ENCODE data around the gene EPHA2.

EPHA2 gene

DNA sequence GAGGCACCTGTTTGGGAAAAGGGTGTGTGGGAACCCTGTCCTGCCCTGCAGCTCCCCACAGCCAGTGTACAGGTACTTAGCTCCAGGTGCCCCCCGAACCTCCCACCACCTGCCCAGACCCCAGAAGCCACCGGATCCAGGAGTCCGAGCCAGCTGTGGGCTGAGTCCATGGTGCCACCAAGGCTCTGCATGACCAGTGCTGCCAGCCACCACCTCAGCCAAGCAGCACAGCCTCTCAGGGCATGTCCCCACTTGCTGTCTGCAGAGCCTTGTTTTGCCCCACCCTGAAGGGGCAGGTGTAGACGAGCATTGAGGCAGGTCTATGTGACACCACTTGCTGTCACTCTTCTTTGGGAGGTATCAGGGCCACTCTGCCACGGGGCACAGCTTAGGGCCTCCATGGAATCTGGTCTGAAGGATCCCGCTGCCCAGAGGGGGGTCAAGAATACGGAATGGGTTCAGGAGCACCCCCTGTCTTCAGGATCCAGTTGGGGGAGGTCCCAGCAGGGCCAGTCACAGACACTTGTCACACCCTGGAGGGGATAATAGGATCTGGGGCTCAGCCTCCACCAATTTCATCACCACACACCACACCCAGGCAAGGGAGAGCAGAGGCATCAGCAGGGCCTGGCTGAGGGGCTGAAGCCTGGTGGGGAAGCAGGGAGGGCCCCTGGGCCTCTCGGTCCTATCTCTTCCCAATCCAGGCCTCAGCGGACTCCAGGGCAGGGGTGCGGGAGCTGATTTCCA, 28.9 kb upstream of the EPHA2 start:
- no peaks in the 10 kb centered on the region for H3K9me3 ChIP-seq (ENCODE audit: control insufficient read depth, low read length)
- no peak overlapping the region for H3K27ac ChIP-seq (ENCODE audit: insufficient read depth, low read length, poor library complexity, severe bottlenecking)
- H3K36me3 ChIP-seq (ENCODE audit: control insufficient read depth, insufficient read depth, low read length) = no peaks in the 10 kb centered on the region
- peaks cover 5% of the 10 kb centered on the region for H3K4me1 ChIP-seq (ENCODE audit: control insufficient read depth, insufficient read depth, low read length, poor library complexity, severe bottlenecking)
- no peak for DNase-seq
- H3K4me3 ChIP-seq (ENCODE audit: insufficient read depth, low read depth, low read length, poor library complexity, severe bottlenecking) = no peak overlapping the region
- no peaks in the 10 kb centered on the region for H3K27me3 ChIP-seq (replicated peaks; ENCODE audit: control insufficient read depth, insufficient read depth, low read length, poor library complexity, severe bottlenecking)

DNA sequence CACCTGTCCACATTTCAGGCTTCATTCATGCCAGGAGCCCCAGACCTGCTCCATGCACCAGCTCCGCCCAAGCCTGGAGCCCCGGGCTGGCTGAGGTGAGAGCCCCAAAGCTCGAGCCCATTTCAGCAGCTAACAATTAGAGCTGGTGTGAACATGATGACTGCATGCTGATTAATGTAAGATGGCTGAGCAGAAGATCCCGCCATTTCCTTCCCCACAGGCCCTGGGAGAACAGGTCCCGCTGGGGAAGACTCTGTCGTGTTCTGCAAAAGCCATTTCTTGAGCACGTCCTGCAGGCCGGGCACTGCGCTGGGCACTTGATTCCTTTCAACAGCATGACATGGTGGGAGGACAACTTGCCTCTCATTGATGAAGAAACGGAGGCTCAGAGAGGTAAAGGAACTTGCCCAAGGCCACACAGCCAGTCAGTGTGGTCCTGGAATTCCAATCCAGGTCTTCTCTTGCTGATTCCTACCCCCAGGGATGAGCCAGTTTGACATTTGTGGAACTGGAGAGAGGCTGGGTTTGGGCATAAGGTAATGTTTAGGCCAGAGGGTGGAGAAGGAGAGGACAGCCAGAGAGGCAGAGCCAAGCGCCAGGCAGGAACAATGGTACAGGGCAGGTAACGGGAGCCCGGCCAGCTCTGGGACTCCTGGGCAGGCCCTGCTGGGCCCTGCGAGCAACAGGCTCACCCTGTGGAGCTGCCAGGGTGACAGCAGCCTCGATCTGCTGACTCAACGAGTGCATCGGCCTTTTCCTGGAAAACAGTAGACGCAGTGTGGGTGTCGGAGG, 28.1 kb upstream of the EPHA2 start:
- no peak overlapping the region for H3K4me3 ChIP-seq (ENCODE audit: insufficient read depth, low read depth, low read length, poor library complexity, severe bottlenecking)
- no peaks in the 10 kb centered on the region for H3K27me3 ChIP-seq (replicated peaks; ENCODE audit: control insufficient read depth, insufficient read depth, low read length, poor library complexity, severe bottlenecking)
- peaks cover 5% of the 10 kb centered on the region for H3K4me1 ChIP-seq (ENCODE audit: control insufficient read depth, insufficient read depth, low read length, poor library complexity, severe bottlenecking)
- DNase-seq = no peak
- no peaks in the 10 kb centered on the region for H3K36me3 ChIP-seq (ENCODE audit: control insufficient read depth, insufficient read depth, low read length)
- no peaks in the 10 kb centered on the region for H3K9me3 ChIP-seq (ENCODE audit: control insufficient read depth, low read length)
- H3K27ac ChIP-seq (ENCODE audit: insufficient read depth, low read length, poor library complexity, severe bottlenecking) = no peak overlapping the region

DNA sequence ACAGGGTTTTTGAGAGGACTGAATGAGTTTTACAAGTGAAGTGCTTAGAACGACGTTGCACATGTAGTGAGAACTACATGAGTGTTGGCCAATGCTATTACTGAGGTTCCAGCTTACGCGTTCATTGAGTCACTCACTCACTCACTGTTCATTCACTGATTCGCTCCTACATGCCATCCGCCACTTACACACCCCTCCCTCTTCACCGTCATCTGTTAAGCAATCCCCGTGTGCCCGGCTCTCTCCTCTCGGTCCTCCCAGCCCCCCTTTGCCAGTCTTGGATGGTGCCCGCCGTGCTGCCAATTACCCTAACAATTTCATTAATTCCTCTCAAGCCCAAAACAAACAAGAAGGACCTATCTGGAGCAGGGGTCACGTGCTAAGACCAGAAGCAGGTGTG, 27.3 kb upstream of the EPHA2 start:
- H3K4me3 ChIP-seq (ENCODE audit: insufficient read depth, low read depth, low read length, poor library complexity, severe bottlenecking) = no peak overlapping the region
- no peaks in the 10 kb centered on the region for H3K27me3 ChIP-seq (replicated peaks; ENCODE audit: control insufficient read depth, insufficient read depth, low read length, poor library complexity, severe bottlenecking)
- no peak overlapping the region for H3K27ac ChIP-seq (ENCODE audit: insufficient read depth, low read length, poor library complexity, severe bottlenecking)
- peaks cover 5% of the 10 kb centered on the region for H3K4me1 ChIP-seq (ENCODE audit: control insufficient read depth, insufficient read depth, low read length, poor library complexity, severe bottlenecking)
- no peaks in the 10 kb centered on the region for H3K36me3 ChIP-seq (ENCODE audit: control insufficient read depth, insufficient read depth, low read length)
- DNase-seq = no peak
- H3K9me3 ChIP-seq (ENCODE audit: control insufficient read depth, low read length) = no peaks in the 10 kb centered on the region

DNA sequence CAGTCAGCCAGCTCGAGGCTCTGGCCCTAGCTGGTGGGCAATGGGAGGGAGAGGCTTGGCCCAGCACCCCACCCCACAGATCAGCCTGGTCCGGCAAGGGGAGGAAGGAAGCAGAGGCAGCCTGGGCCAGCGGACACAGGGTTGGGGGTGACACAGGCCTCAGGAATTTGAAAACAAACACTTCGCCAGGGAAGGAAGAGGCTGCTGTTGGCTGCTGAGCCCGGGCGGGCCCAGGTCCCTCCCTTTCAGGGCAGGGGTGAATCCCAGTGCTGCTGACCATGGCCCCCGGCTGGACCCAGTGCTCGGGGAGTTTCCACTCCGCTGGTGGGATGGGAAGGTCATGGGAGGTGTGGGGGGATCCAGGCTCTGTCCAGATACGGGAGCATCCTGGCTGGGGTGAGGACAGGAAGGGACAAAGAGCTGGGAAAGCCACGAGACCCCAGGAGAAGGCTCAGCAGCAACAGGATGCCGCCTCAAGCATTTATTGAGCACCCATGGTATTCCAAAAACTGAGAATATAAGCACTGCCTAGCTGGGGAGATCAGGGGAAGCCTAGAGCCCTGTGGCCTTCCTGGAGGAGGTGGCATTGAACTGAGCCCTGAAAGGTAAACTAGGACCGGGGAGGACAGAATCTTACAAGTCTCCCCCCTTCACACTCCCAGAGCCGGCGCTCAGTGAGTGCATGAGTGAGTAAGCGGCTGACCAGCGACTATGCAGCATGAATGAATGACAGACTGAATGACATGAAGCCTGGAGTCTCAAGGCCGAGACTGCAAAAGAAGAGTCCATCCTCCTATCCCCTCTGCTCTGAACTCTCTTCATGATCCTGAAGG, 26.2 kb upstream of the EPHA2 start:
- H3K4me1 ChIP-seq (ENCODE audit: control insufficient read depth, insufficient read depth, low read length, poor library complexity, severe bottlenecking) = no peaks in the 10 kb centered on the region
- H3K4me3 ChIP-seq (ENCODE audit: insufficient read depth, low read depth, low read length, poor library complexity, severe bottlenecking) = no peak overlapping the region
- H3K9me3 ChIP-seq (ENCODE audit: control insufficient read depth, low read length) = no peaks in the 10 kb centered on the region
- DNase-seq = no peak
- no peak overlapping the region for H3K27ac ChIP-seq (ENCODE audit: insufficient read depth, low read length, poor library complexity, severe bottlenecking)
- no peaks in the 10 kb centered on the region for H3K36me3 ChIP-seq (ENCODE audit: control insufficient read depth, insufficient read depth, low read length)
- no peaks in the 10 kb centered on the region for H3K27me3 ChIP-seq (replicated peaks; ENCODE audit: control insufficient read depth, insufficient read depth, low read length, poor library complexity, severe bottlenecking)

DNA sequence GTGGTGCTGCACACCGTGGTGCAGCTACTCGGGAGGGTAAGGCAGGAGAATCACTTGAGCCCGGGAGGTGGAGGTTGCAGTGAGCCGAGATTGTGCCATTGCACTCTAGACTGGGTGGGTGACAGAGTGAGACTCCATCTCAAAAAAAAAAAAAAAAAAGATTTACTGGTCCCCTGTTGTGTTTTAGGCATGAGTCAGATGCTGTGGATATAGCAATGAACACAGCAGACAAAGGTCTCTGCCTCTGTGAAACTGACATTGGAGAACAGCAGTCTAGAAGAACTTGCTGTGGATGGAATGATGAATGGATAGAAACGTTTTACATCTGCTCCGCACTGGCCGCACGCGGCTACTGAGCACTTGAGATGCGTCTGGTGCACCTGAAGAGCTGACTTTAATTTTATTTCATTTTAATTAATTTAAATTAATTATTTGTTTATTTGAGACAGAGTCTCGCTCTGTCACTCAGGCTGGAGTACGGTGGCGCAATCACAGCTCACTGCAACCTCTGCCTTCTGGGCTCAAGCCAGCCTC, 24.5 kb upstream of the EPHA2 start:
- Histone ChIP-seq H3K9me3 (ENCODE audit: control insufficient read depth, low read length) (no peaks in the 10 kb centered on the region), H3K4me3 (ENCODE audit: insufficient read depth, low read depth, low read length, poor library complexity, severe bottlenecking) (no peak overlapping the region), H3K27me3 (replicated peaks; ENCODE audit: control insufficient read depth, insufficient read depth, low read length, poor library complexity, severe bottlenecking) (no peaks in the 10 kb centered on the region), H3K27ac (ENCODE audit: insufficient read depth, low read length, poor library complexity, severe bottlenecking) (no peak overlapping the region), H3K4me1 (ENCODE audit: control insufficient read depth, insufficient read depth, low read length, poor library complexity, severe bottlenecking) (no peaks in the 10 kb centered on the region), H3K36me3 (ENCODE audit: control insufficient read depth, insufficient read depth, low read length) (no peaks in the 10 kb centered on the region)
- no peak for DNase-seq

DNA sequence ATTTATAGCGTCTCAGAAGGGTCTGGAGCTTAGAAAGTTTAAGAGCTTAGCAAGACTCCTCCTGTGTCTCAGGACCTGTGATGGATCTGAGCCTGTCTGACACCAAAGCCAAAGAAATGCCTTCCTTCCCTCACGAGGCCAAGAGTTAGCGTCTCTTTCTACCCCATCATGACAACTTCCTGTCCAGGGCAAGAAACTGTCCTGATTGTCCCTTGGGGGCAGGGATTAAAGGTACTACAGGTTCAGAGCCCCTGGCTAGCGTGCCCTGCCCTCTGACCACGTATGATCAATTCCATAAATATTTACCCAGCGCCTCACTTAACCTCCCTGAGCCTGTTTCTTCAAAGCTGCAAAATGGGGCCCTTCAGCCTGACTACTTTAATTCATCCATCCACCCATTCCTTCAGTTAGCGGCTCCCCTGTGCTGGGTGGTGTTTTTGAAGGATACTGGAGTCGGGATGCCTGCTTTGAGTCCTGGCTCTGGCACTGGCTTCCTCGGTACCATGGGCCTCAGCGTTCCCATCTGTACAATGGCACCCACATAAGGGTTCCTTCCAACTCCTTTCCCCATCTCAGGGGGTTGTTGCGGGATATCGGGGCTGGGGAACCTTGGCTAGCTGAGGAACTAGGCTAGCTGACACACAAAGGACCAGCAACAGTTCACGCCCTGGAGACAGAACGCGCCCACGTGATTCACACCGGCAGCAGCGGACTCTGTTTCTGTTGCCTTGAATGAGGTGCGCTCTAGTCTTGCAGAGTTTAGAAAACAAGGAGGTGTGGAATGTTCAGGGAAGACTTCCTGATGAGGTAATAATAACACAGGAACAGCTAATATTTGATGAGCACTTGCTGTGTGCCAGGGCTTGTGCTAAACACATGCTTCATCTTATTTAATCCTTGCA, 23.0 kb upstream of the EPHA2 start:
- H3K27ac ChIP-seq (ENCODE audit: insufficient read depth, low read length, poor library complexity, severe bottlenecking) = no peak overlapping the region
- no peak overlapping the region for H3K4me3 ChIP-seq (ENCODE audit: insufficient read depth, low read depth, low read length, poor library complexity, severe bottlenecking)
- H3K9me3 ChIP-seq (ENCODE audit: control insufficient read depth, low read length) = no peaks in the 10 kb centered on the region
- H3K36me3 ChIP-seq (ENCODE audit: control insufficient read depth, insufficient read depth, low read length) = no peaks in the 10 kb centered on the region
- H3K27me3 ChIP-seq (replicated peaks; ENCODE audit: control insufficient read depth, insufficient read depth, low read length, poor library complexity, severe bottlenecking) = no peaks in the 10 kb centered on the region
- no peak for DNase-seq
- H3K4me1 ChIP-seq (ENCODE audit: control insufficient read depth, insufficient read depth, low read length, poor library complexity, severe bottlenecking) = no peaks in the 10 kb centered on the region

DNA sequence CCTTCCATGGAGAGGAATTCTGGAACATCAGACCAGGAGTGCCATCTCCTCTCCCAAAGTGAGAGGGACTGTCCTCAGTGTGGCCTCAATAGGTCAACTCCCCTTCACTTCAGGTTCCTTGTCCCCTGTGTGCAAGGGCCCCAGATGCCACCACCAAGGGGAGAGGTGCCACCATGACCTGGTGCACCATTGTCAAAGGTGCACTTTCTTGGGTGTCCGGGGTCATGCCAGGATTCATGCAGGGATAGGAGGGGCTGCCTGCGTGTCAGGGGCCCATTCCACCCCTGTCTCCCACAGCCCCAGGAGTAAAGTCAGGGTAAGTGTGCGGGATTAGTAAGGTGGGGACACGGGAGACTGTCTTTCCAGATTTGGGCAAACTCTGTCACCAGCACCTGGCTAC, 21.4 kb upstream of the EPHA2 start:
- Histone ChIP-seq H3K4me1 (ENCODE audit: control insufficient read depth, insufficient read depth, low read length, poor library complexity, severe bottlenecking) (no peaks in the 10 kb centered on the region), H3K36me3 (ENCODE audit: control insufficient read depth, insufficient read depth, low read length) (no peaks in the 10 kb centered on the region), H3K27ac (ENCODE audit: insufficient read depth, low read length, poor library complexity, severe bottlenecking) (no peak overlapping the region)

DNA sequence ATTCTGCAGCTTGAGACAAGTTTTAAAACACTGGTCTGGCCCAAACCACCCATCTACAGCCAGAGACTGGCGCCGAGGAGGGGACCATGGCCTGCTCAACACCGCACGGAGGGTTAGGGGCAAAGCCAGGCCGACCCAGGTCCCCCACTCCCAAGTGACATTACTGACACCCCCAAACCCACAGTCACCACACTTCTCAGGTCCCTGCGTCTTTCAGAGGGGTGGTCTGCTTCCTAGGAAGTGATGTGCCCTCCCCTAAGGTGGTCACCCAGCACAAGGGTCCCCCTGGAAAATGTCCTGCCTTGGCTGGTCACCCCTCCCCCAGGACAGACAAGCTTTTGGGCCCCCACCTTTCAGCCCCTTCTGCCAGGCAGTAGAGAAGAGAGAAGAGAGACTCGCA, 20.8 kb upstream of the EPHA2 start:
- no peaks in the 10 kb centered on the region for H3K36me3 ChIP-seq (ENCODE audit: control insufficient read depth, insufficient read depth, low read length)
- no peak for DNase-seq
- H3K9me3 ChIP-seq (ENCODE audit: control insufficient read depth, low read length) = no peaks in the 10 kb centered on the region
- no peak overlapping the region for H3K4me3 ChIP-seq (ENCODE audit: insufficient read depth, low read depth, low read length, poor library complexity, severe bottlenecking)
- no peak overlapping the region for H3K27ac ChIP-seq (ENCODE audit: insufficient read depth, low read length, poor library complexity, severe bottlenecking)
- no peaks in the 10 kb centered on the region for H3K4me1 ChIP-seq (ENCODE audit: control insufficient read depth, insufficient read depth, low read length, poor library complexity, severe bottlenecking)
- no peaks in the 10 kb centered on the region for H3K27me3 ChIP-seq (replicated peaks; ENCODE audit: control insufficient read depth, insufficient read depth, low read length, poor library complexity, severe bottlenecking)

More for the DNA sequence above, 21.4 kb upstream of the EPHA2 start:
- Histone ChIP-seq H3K27me3 (replicated peaks; ENCODE audit: control insufficient read depth, insufficient read depth, low read length, poor library complexity, severe bottlenecking) (no peaks in the 10 kb centered on the region), H3K4me3 (ENCODE audit: insufficient read depth, low read depth, low read length, poor library complexity, severe bottlenecking) (no peak overlapping the region), H3K9me3 (ENCODE audit: control insufficient read depth, low read length) (no peaks in the 10 kb centered on the region)
- no peak for DNase-seq

Data from effector memory CD4-positive, alpha-beta T cell (primary cell).